GM12872 (cell line): ENCODE data around the gene GNB1.

Source experiments
- CTCF ChIP-seq: IDR thresholded peaks from 3 replicates; pipeline ENCODE4 v1.5.1; 2011; ENCODE audit warnings: low read depth, mild to moderate bottlenecking, low read length, moderate library complexity; ENCODE audit not compliant: insufficient read depth

The GNB1 gene

DNA sequence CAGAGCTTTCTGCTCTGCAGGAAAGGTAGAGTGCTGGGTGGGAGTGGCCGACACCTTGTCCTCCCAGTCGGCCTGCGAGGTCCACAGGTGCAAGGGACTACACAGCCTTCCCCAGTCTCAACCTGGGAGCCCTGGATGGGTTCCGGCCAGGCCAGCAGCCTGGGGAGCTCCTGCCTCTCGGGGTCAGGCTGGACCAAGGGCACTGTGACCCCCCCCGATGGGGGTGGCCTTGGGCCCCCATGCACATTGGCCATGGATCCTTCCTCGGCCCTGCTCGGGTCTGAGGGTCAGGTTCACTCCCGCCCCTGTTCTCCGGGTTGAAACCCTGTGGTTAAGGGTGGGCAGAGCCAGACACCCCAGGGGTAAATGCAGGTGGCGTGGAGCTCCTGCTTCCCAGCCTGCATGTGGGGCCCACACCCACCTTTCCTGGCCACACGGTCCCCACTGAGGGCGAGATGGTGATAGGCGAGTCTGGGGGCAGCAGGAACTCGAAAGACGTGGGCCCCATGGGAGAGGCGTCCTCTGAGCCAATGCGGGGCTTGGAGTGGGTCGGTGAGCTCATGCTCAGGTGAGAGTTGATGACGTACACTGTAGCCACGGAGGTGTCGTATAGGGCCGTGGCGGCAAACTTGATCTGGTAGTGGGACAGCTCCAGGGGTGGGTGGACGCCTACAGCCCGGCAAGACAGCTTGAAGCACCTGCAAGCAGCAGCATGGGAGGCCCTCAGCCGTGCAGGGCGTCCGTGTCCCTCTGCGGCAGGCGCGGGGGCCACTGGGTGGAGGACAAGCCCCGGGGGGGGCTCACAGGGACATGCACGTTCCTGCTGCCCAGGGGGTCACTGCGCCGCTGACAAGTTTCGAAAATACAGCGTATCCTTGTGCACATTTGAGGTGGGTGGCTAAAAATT lies 39.0 kb upstream of the GNB1 start:
- no peak for TF ChIP-seq CTCF

DNA sequence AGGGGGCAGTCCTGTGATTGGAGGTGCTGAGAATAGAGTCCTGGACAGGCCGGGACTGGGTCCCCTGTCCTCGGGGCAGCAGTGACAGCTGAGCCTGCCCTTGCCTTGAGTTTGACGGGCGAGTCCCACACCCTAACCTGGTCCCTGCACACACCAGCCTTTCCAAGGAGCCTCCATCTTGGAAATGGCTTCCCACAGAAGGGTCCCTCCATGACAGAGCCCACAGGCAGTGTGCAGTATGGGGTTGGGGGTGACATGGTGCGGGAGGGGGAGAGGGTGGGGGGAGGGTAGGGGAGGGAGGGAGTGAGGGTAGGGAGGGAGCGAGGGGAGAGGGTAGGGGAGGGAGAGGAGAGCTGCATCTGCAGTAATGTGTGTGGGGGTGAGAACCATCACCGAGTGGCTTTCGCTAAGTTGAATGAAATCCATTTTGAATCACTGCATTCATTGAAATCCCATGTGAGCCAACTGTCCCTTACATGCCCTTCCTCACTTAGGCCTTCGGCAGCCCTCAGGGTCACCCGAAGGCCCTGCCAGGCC lies 38.3 kb upstream of the GNB1 start:
- no peak for TF ChIP-seq CTCF

DNA sequence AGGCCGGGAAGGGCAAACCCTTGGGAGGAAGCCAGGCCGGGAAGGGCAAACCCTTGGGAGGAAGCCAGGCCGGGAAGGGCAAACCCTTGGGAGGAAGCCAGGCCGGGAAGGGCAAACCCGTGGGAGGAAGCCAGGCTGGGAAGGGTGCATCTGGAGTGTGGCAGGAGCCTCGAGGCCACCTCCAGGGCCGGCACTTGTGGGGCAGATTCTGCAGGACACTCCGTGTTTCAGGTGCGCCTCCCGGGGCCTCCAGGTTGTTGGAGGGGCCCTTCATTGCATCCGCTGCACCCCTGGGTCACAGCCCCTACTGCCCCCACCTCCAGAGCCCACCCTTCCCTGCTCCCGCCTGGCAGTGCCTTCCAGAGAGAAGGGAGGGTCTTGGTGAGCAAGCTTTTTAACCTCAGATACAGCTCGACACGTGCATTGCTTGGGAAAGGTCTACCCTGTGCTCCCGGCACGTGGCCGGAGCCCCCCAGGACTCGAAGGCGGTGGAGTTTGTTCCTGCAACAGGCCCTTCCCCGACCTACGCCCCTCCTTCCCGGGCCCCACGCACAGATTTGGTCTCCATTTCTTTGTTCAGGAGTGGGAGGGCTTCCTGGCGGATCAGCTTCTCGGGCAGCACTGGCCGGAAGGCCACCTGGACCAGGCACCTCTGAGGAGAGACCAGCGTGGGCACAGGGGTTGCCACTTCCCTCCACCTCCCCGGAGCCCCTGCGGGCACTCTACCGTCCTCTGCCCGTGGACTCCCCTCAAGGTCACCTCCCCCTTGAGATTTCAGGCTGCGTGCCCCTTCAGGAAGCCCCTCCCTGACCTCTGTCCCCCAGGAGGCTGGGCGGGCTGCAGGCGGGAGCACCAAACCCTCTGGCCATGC lies 37.6 kb upstream of the GNB1 start:
- TF ChIP-seq CTCF = no peak

GRCh38 chr1:1927751-1928150 lies 36.9 kb upstream of the GNB1 start:
- TF ChIP-seq CTCF = no peak

DNA sequence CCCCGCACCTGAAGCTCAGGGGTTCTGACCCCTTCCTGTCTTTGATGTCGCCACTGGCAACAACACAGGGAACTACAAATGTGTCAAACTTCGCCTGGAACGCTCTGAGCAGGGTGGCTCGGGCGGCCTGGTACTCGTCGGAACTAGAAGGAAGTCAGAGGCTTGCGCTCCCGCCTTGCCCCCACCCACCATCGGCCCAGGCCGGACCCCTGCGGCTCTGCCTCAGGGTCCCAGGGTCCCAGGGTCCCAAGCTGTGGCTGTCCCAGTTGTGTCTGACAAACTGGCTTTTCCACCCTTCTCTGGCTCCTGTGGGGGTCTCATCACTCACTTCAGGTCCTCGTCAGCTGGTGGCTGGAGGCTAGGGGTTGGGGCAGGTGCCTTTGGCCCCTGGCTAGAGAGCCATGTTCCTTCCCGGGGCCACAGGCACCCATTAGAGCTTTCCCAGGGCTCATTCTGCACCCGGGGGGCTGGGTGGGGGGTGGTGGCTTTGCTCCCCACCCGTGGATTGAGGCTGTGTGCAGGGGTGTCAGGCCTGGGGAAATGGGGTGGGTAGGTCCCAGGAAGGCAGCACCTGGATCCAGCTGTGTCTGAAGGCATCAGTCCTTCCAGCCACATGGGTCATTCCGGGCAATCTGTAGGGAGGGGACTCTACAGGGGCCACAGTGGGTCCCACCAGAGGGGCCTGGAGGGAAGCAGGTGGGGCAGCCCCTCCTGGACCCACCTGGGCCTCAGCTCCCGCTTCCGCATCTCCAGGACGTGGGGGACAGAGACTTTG lies 36.2 kb upstream of the GNB1 start:
- TF ChIP-seq CTCF = no peak

DNA sequence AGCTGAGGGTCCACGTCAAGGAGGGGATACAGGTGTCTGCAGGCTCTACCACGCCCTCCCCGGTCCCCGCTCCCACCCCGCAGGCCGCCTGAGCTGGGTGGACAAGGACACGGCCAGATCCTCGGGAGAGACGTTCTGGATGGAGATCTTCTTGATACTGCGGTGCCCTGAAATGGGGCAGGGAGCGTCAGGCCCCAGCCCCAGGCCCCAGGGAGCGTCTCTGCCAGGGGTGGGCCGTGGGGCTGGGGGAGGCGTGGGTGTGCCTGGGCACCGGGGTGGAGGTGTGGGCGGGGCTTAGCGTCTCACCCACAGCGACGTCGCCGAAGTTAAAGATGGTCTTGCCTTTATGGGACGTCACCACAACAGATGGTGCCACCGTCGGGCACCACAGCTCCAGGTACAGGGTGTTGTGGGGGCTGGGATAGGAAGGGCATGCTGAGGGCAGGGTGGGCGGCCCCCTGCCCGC lies 35.5 kb upstream of the GNB1 start:
- TF ChIP-seq CTCF = no peak
